ENCODE results near the gene FBXO28. TPM values are rescaled to one million over a fixed set of nuclear protein-coding genes. Genes with fewer than 3 reads are reported as not detected.
A peak's percentile ranks its signal among the peaks of the same experiment; 100 is the strongest.
"Not testable (repeated sequence)": the region's sequence is repeated elsewhere in the genome, so short reads cannot be mapped to it uniquely, and the experiment has no call there.

FBXO28 gene
- total RNA-seq, 1 donor from 2014 or later, result 51.8 TPM

DNA sequence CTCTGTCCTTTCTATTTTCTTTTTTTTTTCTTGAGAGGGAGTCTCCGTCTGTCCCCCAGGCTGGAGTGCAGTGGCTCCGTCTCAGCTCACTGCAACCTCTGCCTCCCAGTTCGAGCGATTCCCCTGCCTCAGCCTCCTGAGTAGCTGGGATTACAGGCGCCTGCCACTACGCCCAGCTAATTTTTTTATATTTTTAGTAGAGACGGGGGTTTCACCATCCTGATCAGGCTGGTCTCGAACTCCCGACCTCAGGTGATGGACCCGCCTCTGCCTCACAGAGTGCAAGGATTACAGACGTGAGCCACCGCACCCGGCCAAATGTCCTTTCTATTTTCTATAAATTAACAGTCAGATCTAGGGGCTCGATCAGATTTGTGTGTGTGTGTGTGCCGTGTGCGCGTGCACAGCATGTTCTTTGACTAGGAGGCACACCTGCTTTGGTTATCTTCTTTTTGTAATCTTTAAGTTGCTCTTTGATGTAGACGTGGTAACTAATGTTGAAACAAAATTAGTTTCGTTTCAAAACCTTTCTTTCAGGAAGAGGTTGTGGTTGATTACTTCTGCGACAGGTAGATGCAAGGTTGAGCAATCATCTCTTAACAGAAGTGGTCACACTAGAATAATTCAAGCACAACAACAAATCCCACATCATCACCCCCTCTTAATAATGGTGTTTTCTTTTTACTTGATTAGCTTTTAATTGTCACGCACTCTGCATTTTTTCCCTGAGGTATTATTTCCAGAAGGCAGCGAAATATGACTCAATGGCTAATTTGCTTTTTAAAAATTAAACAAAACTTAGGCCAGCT is 68.3 kb downstream of the FBXO28 start:
- no peak for FAIRE-seq

GRCh38 chr1:224182866-224183590 is 69.1 kb downstream of the FBXO28 start, which contains the start of gene DEGS1:
DEGS1 (plus strand) TSS chr1:224183240; CDS start chr1:224183337, 97 bp downstream.
- no peak for FAIRE-seq
- peak; percentile 95 to 98 for DNase-seq (ENCODE audit: low spot score in 2 of 2)

More for the DNA sequence above, 68.3 kb downstream of the FBXO28 start:
- DNase-seq (ENCODE audit: low spot score in 2 of 2), result peak in 1 of 2 donors; percentile 28

DNA sequence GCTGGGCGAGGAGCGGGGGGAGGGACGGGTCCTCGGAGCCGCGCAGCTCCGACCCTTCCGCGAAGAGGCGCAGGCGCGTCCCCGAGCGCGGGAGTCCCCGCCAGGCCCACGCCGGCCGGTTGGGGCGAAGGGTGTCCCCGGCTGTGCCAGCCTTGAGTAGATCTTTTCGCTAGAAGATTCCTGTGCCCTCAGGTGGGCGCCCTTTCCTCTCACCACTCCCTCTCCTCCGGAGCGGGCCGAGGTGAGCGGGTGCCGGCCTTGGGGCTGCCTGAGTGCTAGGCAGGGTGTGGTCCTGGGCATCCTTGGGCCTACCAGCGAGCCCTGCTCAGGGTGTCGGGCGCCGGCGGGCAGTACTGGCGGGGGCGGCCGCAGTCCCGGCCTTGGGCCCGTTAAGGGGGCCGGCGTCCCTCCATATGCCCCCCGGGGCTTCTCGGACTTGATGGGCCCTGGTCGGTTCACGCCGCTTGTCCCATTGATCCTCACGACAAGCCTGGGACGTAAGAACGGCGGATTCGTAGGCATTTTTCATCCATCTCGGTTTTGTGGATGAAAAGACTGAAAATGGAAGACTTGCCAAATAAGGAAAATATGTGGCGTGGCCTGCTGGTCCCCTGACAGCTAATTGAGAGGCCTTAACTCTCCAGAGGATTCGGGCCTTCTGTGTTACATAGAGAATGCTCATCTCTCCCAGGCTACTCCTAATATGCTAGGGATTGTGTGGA is 69.8 kb downstream of the FBXO28 start:
- DNase-seq (ENCODE audit: low spot score in 2 of 2), result peak; percentile 37 to 75
- no peak for FAIRE-seq

- FAIRE-seq (no peak), DNase-seq (ENCODE audit: low spot score in 2 of 2) (no peak)
These were observed 71.3 kb downstream of the FBXO28 start for GRCh38 chr1:224185208-224185607.

DNA sequence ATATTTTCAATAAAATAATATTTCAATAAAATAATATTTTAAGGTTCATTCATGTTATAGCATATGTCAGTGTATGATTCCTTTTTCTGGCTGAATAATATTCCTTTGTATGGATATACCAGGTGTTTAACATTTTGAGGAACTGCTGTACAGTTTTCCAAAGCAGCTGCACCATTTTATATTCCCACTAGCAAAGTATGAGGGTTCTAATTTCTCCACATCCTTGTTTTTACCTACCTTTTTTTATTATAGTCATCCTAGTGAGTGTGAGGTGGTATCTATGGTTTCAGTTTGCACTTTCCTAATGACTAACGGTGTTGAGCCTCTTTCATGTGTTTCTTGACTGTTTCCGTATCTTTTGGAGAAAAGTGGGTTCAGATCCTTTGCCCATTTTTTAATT is 74.4 kb downstream of the FBXO28 start:
- FAIRE-seq (no peak), DNase-seq (ENCODE audit: low spot score in 2 of 2) (no peak)

GRCh38 chr1:224189561-224189960 is 75.7 kb downstream of the FBXO28 start:
- no peak for FAIRE-seq
- no peak for DNase-seq (ENCODE audit: low spot score in 2 of 2)

DNA sequence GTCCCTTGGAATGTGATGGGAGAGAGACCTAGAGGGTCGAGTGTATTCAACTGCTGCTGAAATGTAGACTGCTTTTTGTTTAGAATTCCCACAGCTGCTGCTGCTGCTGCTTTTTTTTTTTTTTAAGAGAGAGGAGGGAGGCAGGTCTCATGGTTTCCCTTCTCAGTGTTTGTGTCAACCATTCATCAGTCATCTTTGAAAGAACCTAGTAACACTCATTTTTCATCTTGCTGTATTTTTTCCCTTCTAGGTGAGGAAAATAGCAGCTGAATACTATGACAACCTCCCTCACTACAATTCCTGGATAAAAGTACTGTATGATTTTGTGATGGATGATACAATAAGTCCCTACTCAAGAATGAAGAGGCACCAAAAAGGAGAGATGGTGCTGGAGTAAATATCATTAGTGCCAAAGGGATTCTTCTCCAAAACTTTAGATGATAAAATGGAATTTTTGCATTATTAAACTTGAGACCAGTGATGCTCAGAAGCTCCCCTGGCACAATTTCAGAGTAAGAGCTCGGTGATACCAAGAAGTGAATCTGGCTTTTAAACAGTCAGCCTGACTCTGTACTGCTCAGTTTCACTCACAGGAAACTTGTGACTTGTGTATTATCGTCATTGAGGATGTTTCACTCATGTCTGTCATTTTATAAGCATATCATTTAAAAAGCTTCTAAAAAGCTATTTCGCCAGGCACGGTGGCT is 78.3 kb downstream of the FBXO28 start:
- no peak for DNase-seq (ENCODE audit: low spot score in 2 of 2)

GRCh38 chr1:224193319-224193966 is 79.5 kb downstream of the FBXO28 start:
- FAIRE-seq, result no peak
- DNase-seq (ENCODE audit: low spot score in 2 of 2), result no peak

More for the DNA sequence above, 78.3 kb downstream of the FBXO28 start:
- no peak for FAIRE-seq

DNA sequence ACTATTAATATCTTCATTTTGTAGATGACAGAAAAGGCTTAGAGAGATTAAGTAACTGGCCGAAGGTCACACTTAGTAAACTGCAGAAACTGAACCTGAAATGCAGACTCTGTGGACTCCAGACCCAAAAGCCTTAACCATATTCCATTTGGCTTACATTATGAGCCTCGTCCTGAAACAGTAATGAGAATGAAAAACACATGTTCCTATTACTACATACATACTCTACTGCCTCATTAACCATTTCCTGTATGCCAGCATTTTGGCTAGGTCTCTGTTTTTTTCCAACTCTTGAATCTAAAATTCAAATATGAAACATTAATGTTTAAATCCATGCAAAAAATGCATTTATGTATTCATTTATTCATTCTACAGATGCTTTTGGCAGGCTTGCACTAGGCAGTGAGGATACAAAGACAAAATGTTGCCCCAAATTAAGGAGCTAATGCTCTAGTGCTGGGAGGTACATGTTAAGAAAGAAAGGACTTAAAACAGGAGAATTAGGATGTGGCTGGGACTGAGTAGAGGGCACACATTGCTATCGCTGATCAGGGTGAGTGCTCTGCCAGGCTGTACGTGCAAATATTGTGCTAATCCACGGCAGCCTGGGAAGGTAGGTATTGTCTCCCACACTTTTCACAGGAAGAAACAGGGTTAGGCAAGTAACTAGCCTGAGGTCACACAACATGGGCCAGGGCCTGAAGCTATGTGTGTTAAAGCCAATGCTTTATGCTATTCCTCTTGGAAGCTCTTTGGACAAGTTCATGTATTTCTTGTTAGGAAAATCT is 83.1 kb downstream of the FBXO28 start:
- DNase-seq (ENCODE audit: low spot score in 2 of 2) (no peak), FAIRE-seq (no peak)

GRCh38 chr1:224198572-224198971 is 84.7 kb downstream of the FBXO28 start:
- FAIRE-seq, result no peak
- no peak for DNase-seq (ENCODE audit: low spot score in 2 of 2)

- no peak for DNase-seq (ENCODE audit: low spot score in 2 of 2)
- no peak for FAIRE-seq
These were observed 85.8 kb downstream of the FBXO28 start for GRCh38 chr1:224199679-224200078.

GRCh38 chr1:224201383-224201782 is 87.5 kb downstream of the FBXO28 start:
- FAIRE-seq (no peak), DNase-seq (ENCODE audit: low spot score in 2 of 2) (no peak)

DNA sequence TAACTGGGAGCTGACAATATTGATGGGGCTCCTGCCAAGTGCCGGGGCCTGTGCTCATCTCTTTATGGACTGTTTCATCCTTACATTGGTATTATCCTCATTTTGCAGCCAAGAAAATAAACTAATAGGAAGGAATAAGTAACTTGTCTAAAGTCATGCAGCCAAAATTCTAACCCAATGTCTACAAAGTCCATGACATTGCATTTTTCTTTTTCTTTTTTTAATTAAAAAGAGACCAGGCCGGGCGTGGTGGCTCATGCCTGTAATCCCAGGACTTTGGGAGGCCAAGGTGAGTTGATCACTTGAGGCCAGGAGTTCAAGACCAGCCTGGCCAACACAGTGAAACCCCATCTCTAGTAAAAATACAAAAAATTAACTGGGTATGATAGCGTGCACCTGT is 87.9 kb downstream of the FBXO28 start:
- DNase-seq (ENCODE audit: low spot score in 2 of 2) (no peak), FAIRE-seq (no peak)

DNA sequence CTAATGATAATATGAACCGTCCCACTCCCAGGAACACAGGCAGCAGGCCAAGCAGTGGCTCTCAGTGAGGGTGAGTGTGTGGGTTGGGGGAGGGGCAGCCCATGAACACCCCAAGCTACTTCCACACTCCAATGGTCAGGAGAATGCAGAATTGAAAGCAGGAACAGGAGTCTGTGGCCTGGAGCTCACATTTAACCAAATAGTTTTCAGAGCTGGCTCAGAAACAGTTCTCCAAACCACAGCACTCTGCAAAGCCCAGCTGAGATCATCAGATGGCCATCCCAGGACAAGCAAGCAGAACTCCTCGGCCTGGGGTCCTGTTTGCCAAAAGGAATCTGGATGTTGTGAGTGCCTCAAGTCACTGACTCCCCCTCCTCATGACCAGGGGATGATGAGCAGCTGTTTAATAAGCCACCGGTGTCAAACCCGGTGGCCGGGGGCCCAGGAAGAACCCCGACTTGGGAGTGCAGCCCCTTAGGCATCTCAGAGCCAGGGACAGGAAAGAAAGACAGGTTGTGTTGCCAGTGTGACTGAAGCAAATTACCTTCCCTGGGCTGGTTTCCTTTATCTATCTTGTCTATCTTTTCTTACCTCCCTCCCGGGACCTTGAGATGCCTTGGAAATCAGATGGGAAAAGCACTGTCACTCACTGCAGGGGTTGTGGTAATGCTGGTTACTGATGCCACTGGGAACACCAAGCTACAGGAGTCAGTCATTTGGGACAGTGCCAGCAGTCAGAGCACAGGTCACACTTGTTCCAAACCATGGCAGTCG is 89.5 kb downstream of the FBXO28 start:
- no peak for FAIRE-seq

DNA sequence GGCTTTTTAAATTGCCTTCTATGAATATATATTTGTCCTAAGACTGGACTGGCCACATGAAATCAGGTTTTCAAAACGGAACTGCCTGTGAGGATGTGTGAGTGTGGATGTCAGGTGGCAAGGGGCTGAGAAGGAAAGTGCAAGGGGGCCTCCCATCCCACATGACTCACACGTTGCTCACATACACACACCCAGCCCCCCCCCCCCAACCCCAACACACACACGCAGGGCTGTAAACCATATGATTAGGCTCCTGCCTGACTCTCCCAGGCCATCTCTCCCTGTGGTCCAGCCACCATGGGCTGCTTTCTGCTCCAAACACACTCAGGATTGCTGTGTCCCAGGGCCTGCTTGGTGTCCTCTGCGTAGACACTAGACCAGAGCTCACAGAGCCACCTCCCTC is 91.5 kb downstream of the FBXO28 start:
- DNase-seq (ENCODE audit: low spot score in 2 of 2) (no peak), FAIRE-seq (no peak)

More for the DNA sequence above, 89.5 kb downstream of the FBXO28 start:
- DNase-seq (ENCODE audit: low spot score in 2 of 2), result no peak

- DNase-seq (ENCODE audit: low spot score in 2 of 2); FAIRE-seq: not testable (repeated sequence)
These were observed 92.1 kb downstream of the FBXO28 start for GRCh38 chr1:224205931-224206538.

GRCh38 chr1:224211206-224211962 is 97.5 kb downstream of the FBXO28 start:
- FAIRE-seq, result no peak

More at GRCh38 chr1:224211206-224211962, 97.5 kb downstream of the FBXO28 start:
- no peak for DNase-seq (ENCODE audit: low spot score in 2 of 2)

Measured in frontal cortex (tissue), 4 donors.